ENCODE measurements around the gene C1QL1.

C1QL1 gene

GRCh38 chr17:44968225-44969143, at the start of gene C1QL1:
C1QL1 (minus strand) TSS chr17:44968303; CDS start chr17:44968048, 255 bp downstream.
- peak; percentile 88 for DNase-seq

- no peak for DNase-seq
These were observed 48.7 kb upstream of the C1QL1 start for GRCh38 chr17:45016823-45017222.

- DNase-seq = no peak
These were observed 48.1 kb upstream of the C1QL1 start for GRCh38 chr17:45016237-45016636.

GRCh38 chr17:45013021-45013997, 45.2 kb upstream of the C1QL1 start:
- no peak for DNase-seq

- DNase-seq = no peak
These were observed 43.7 kb upstream of the C1QL1 start for GRCh38 chr17:45011767-45012166.

- no peak for DNase-seq
These were observed 41.8 kb upstream of the C1QL1 start for GRCh38 chr17:45009676-45010467.

- no peak for DNase-seq
These were observed 40.1 kb upstream of the C1QL1 start for GRCh38 chr17:45008216-45008615.

GRCh38 chr17:45006927-45007461, 38.9 kb upstream of the C1QL1 start:
- DNase-seq = no peak

- DNase-seq = no peak
These were observed 37.6 kb upstream of the C1QL1 start for GRCh38 chr17:45005700-45006099.

GRCh38 chr17:45004388-45004787, 36.3 kb upstream of the C1QL1 start:
- no peak for DNase-seq

- no peak for DNase-seq
These were observed 35.8 kb upstream of the C1QL1 start for GRCh38 chr17:45003877-45004276.

GRCh38 chr17:45001310-45001709, 33.2 kb upstream of the C1QL1 start:
- DNase-seq = no peak

- no peak for DNase-seq
These were observed 31.3 kb upstream of the C1QL1 start for GRCh38 chr17:44999433-44999832.

- DNase-seq = no peak
These were observed 30.5 kb upstream of the C1QL1 start for GRCh38 chr17:44998646-44999045.

- no peak for DNase-seq
These were observed 29.8 kb upstream of the C1QL1 start for GRCh38 chr17:44997733-44998520.

GRCh38 chr17:44996304-44996703, 28.2 kb upstream of the C1QL1 start:
- DNase-seq = no peak

- no peak for DNase-seq
These were observed 27.4 kb upstream of the C1QL1 start for GRCh38 chr17:44995436-44996001.

- DNase-seq = no peak
These were observed 24.3 kb upstream of the C1QL1 start for GRCh38 chr17:44992242-44992939.

GRCh38 chr17:44990994-44991393, 22.9 kb upstream of the C1QL1 start:
- DNase-seq = no peak

- DNase-seq = no peak
These were observed 21.5 kb upstream of the C1QL1 start for GRCh38 chr17:44989552-44990138.
